Activated naive CD4-positive, alpha-beta T cell treated with anti-CD3 and anti-CD28 coated beads, Interleukin-2, amount 50 U/mL, for 24 hours (primary cell): Measurements from ENCODE around the gene MEGF9.
"Not testable (repeated sequence)": the region's sequence is repeated elsewhere in the genome, so short reads cannot be mapped to it uniquely, and the experiment has no call there.

Experiments used
- H3K27ac Mint-ChIP-seq: one replicate; pipeline ENCODE4 v1.8.0; 2021; ENCODE audit warnings: mild to moderate bottlenecking, mixed read lengths
- H3K27me3 Mint-ChIP-seq: one replicate; pipeline ENCODE4 v1.8.0; 2021; ENCODE audit warnings: mixed read lengths
- H3K36me3 Mint-ChIP-seq: one replicate; pipeline ENCODE4 v1.8.0; 2021; ENCODE audit warnings: mixed read lengths
- H3K4me1 Mint-ChIP-seq: one replicate; pipeline ENCODE4 v1.8.0; 2021; ENCODE audit warnings: mixed read lengths
- H3K4me3 Mint-ChIP-seq: one replicate; pipeline ENCODE4 v1.8.0; 2021; ENCODE audit warnings: mild to moderate bottlenecking, mixed read lengths
- H3K9me3 Mint-ChIP-seq: one replicate; pipeline ENCODE4 v1.8.0; 2021; ENCODE audit warnings: mixed read lengths

Gene MEGF9

GRCh38 chr9:120571443-120572257 is 142.6 kb downstream of the MEGF9 start:
- Mint-ChIP-seq H3K4me3 (no peak overlapping the region), H3K36me3 (peaks cover 22% of the 10 kb centered on the region), H3K27ac (no peak overlapping the region), H3K4me1 (peaks cover 23% of the 10 kb centered on the region), H3K27me3 (no peaks in the 10 kb centered on the region), H3K9me3 (no peaks in the 10 kb centered on the region)

- no peak overlapping the region for H3K27ac Mint-ChIP-seq
- no peak overlapping the region for H3K4me3 Mint-ChIP-seq
- H3K27me3 Mint-ChIP-seq = no peaks in the 10 kb centered on the region
- peaks cover 19% of the 10 kb centered on the region for H3K4me1 Mint-ChIP-seq
- H3K9me3 Mint-ChIP-seq = no peaks in the 10 kb centered on the region
- H3K36me3 Mint-ChIP-seq = peaks cover 28% of the 10 kb centered on the region
These were observed 144.0 kb downstream of the MEGF9 start for GRCh38 chr9:120570296-120570695.

- H3K36me3 Mint-ChIP-seq = peaks cover 34% of the 10 kb centered on the region
- H3K9me3 Mint-ChIP-seq = no peaks in the 10 kb centered on the region
- H3K4me3 Mint-ChIP-seq = no peak overlapping the region
- no peaks in the 10 kb centered on the region for H3K27me3 Mint-ChIP-seq
- peaks cover 24% of the 10 kb centered on the region for H3K4me1 Mint-ChIP-seq
- H3K27ac Mint-ChIP-seq = no peak overlapping the region
These were observed 144.7 kb downstream of the MEGF9 start for GRCh38 chr9:120569556-120569955.

GRCh38 chr9:120568816-120569215 is 145.5 kb downstream of the MEGF9 start:
- Mint-ChIP-seq H3K27me3 (no peaks in the 10 kb centered on the region), H3K36me3 (peaks cover 35% of the 10 kb centered on the region), H3K9me3 (no peaks in the 10 kb centered on the region), H3K27ac (no peak overlapping the region), H3K4me1 (peaks cover 19% of the 10 kb centered on the region), H3K4me3 (no peak overlapping the region)

GRCh38 chr9:120567874-120568273 is 146.4 kb downstream of the MEGF9 start:
- H3K36me3 Mint-ChIP-seq = peaks cover 40% of the 10 kb centered on the region
- H3K27ac Mint-ChIP-seq = peak overlapping the region; percentile 41
- no peaks in the 10 kb centered on the region for H3K9me3 Mint-ChIP-seq
- H3K4me3 Mint-ChIP-seq = no peak overlapping the region
- no peaks in the 10 kb centered on the region for H3K27me3 Mint-ChIP-seq
- peaks cover 18% of the 10 kb centered on the region for H3K4me1 Mint-ChIP-seq

- Mint-ChIP-seq H3K27me3 (no peaks in the 10 kb centered on the region), H3K9me3 (no peaks in the 10 kb centered on the region), H3K4me3 (no peak overlapping the region), H3K36me3 (peaks cover 45% of the 10 kb centered on the region), H3K4me1 (peaks cover 26% of the 10 kb centered on the region), H3K27ac (no peak overlapping the region)
These were observed 147.2 kb downstream of the MEGF9 start for GRCh38 chr9:120567081-120567480.

GRCh38 chr9:120564589-120564988 is 149.7 kb downstream of the MEGF9 start:
- Mint-ChIP-seq H3K27me3 (no peaks in the 10 kb centered on the region), H3K36me3 (peaks cover 40% of the 10 kb centered on the region), H3K27ac (no peak overlapping the region), H3K9me3 (no peaks in the 10 kb centered on the region), H3K4me3 (no peak overlapping the region), H3K4me1 (peaks cover 32% of the 10 kb centered on the region)

- Mint-ChIP-seq H3K36me3 (peaks cover 36% of the 10 kb centered on the region), H3K27me3 (no peaks in the 10 kb centered on the region), H3K4me3 (no peak overlapping the region), H3K9me3 (no peaks in the 10 kb centered on the region), H3K4me1 (peaks cover 37% of the 10 kb centered on the region), H3K27ac (no peak overlapping the region)
These were observed 151.3 kb downstream of the MEGF9 start for GRCh38 chr9:120562861-120563443.

GRCh38 chr9:120561709-120562108 is 152.6 kb downstream of the MEGF9 start:
- no peaks in the 10 kb centered on the region for H3K27me3 Mint-ChIP-seq
- H3K4me3 Mint-ChIP-seq = no peak overlapping the region
- H3K27ac Mint-ChIP-seq = no peak overlapping the region
- no peaks in the 10 kb centered on the region for H3K9me3 Mint-ChIP-seq
- peaks cover 37% of the 10 kb centered on the region for H3K4me1 Mint-ChIP-seq
- peaks cover 30% of the 10 kb centered on the region for H3K36me3 Mint-ChIP-seq

GRCh38 chr9:120559546-120559945 is 154.7 kb downstream of the MEGF9 start:
- no peak overlapping the region for H3K27ac Mint-ChIP-seq
- H3K4me1 Mint-ChIP-seq = peaks cover 27% of the 10 kb centered on the region
- no peaks in the 10 kb centered on the region for H3K27me3 Mint-ChIP-seq
- no peak overlapping the region for H3K4me3 Mint-ChIP-seq
- H3K36me3 Mint-ChIP-seq = peaks cover 21% of the 10 kb centered on the region
- H3K9me3 Mint-ChIP-seq = no peaks in the 10 kb centered on the region

GRCh38 chr9:120558454-120558853 is 155.8 kb downstream of the MEGF9 start:
- no peak overlapping the region for H3K4me3 Mint-ChIP-seq
- no peak overlapping the region for H3K27ac Mint-ChIP-seq
- H3K27me3 Mint-ChIP-seq = no peaks in the 10 kb centered on the region
- H3K9me3 Mint-ChIP-seq = no peaks in the 10 kb centered on the region
- H3K36me3 Mint-ChIP-seq = peaks cover 19% of the 10 kb centered on the region
- peaks cover 27% of the 10 kb centered on the region for H3K4me1 Mint-ChIP-seq

- H3K27ac Mint-ChIP-seq = no peak overlapping the region
- peaks cover 16% of the 10 kb centered on the region for H3K36me3 Mint-ChIP-seq
- no peaks in the 10 kb centered on the region for H3K9me3 Mint-ChIP-seq
- H3K4me1 Mint-ChIP-seq = peaks cover 16% of the 10 kb centered on the region
- H3K4me3 Mint-ChIP-seq = no peak overlapping the region
- no peaks in the 10 kb centered on the region for H3K27me3 Mint-ChIP-seq
These were observed 157.1 kb downstream of the MEGF9 start for GRCh38 chr9:120557205-120557604.

- peaks cover 16% of the 10 kb centered on the region for H3K36me3 Mint-ChIP-seq
- H3K27me3 Mint-ChIP-seq = no peaks in the 10 kb centered on the region
- H3K9me3 Mint-ChIP-seq = no peaks in the 10 kb centered on the region
- no peak overlapping the region for H3K4me3 Mint-ChIP-seq
- H3K27ac Mint-ChIP-seq = no peak overlapping the region
- peaks cover 13% of the 10 kb centered on the region for H3K4me1 Mint-ChIP-seq
These were observed 157.5 kb downstream of the MEGF9 start for GRCh38 chr9:120556775-120557174.

- H3K27me3 Mint-ChIP-seq = no peaks in the 10 kb centered on the region
- peaks cover 22% of the 10 kb centered on the region for H3K4me1 Mint-ChIP-seq
- no peaks in the 10 kb centered on the region for H3K9me3 Mint-ChIP-seq
- peaks cover 20% of the 10 kb centered on the region for H3K36me3 Mint-ChIP-seq
- H3K27ac Mint-ChIP-seq = no peak overlapping the region
- no peak overlapping the region for H3K4me3 Mint-ChIP-seq
These were observed 158.4 kb downstream of the MEGF9 start for GRCh38 chr9:120555839-120556238.

- not testable (repeated sequence) for H3K9me3 Mint-ChIP-seq, H3K4me3 Mint-ChIP-seq, H3K27me3 Mint-ChIP-seq, H3K27ac Mint-ChIP-seq
- Mint-ChIP-seq H3K4me1 (peaks cover 13% of the 10 kb centered on the region), H3K36me3 (peaks cover 20% of the 10 kb centered on the region)
These were observed 162.0 kb downstream of the MEGF9 start for GRCh38 chr9:120552210-120552704.
